A673 (cell line): ENCODE measurements around the gene PLD1.

Experiments
- CTCF ChIP-seq: fragments of 300-800, 200-600 bp; sonication (generic); conservative IDR thresholded peaks from 2 replicates; pipeline ENCODE4 v1.5.1; 2017; ENCODE audit warnings: low read depth, mild to moderate bottlenecking, antibody characterized with exemption, low read length, moderate library complexity, mixed read lengths
- EZH2 ChIP-seq: fragments of 200-600 bp; sonication (generic); IDR thresholded peaks from 2 replicates; pipeline ENCODE4 v1.6.1; 2017; ENCODE audit warnings: borderline replicate concordance, low read depth, mild to moderate bottlenecking, mixed read lengths, antibody characterized with exemption, low read length; ENCODE audit not compliant: poor library complexity, severe bottlenecking

GRCh38 chr3:171828902-171829770, 18.9 kb upstream of the PLD1 start:
- no peak for TF ChIP-seq EZH2
- TF ChIP-seq CTCF = no peak
